Measurements from ENCODE around the gene TMEM132D. TPM values are rescaled to one million over a fixed set of nuclear protein-coding genes. Genes with fewer than 3 reads are reported as not detected.

Gene TMEM132D
- total and polyA plus RNA-seq, 2 of the 4 experiments (the other 2 are of a cell fraction): not detected

- no peak overlapping the region for H3K27ac ChIP-seq (ENCODE audit: insufficient read depth, low read length)
- no peak overlapping the region for H3K23ac ChIP-seq (ENCODE audit: low read depth, low read length)
- no peak overlapping the region for H2BK15ac ChIP-seq (ENCODE audit: low read depth, low read length)
- H4K8ac ChIP-seq (ENCODE audit: low read depth in 2 of 2, low read length in 2 of 2): no peak overlapping the region
- H3K9me3 ChIP-seq (ENCODE audit: control insufficient read depth, insufficient read depth, low read length): peaks cover 18% of the 10 kb centered on the region
- intact Hi-C loops (cut with micrococcal nuclease) (no loop called here), dilution Hi-C loops (cut with HindIII; ENCODE audit: low sequenced_read_pairs, unreplicated experiment) (no loop called here), in situ Hi-C loops (cut with MboI; ENCODE audit: low sequenced_read_pairs) (no loop called here)
- TF ChIP-seq MXI1 (IDR thresholded peaks at IDR 0.05; ENCODE audit: borderline replicate concordance, low read depth, low read length) (no peak), RCOR1 (IDR thresholded peaks at IDR 0.05; ENCODE audit: insufficient replicate concordance, low read length) (no peak), CEBPB (IDR thresholded peaks at IDR 0.05; ENCODE audit: low read depth, low read length) (no peak), MAFK (IDR thresholded peaks at IDR 0.05; ENCODE audit: low read depth, low read length) (no peak), BHLHE40 (IDR thresholded peaks at IDR 0.05; ENCODE audit: low read depth, low read length) (no peak), MAZ (IDR thresholded peaks at IDR 0.05; ENCODE audit: borderline replicate concordance, low read depth, low read length) (no peak), RAD21 (IDR thresholded peaks at IDR 0.05; ENCODE audit: low read length) (no peak), FOS (IDR thresholded peaks at IDR 0.05; ENCODE audit: low read depth, low read length) (no peak), SMC3 (IDR thresholded peaks at IDR 0.05; ENCODE audit: low read depth, low read length) (no peak), NFE2L2 (IDR thresholded peaks at IDR 0.05; ENCODE audit: low read depth, low read length) (no peak), POLR2A (IDR thresholded peaks at IDR 0.05; ENCODE audit: low read depth, low read length) (no peak), RFX5 (IDR thresholded peaks at IDR 0.05; ENCODE audit: low read depth, low read length) (no peak), CHD1 (IDR thresholded peaks at IDR 0.05; ENCODE audit: low read depth, low read length) (no peak)
- TF ChIP-seq, protein P1, sequence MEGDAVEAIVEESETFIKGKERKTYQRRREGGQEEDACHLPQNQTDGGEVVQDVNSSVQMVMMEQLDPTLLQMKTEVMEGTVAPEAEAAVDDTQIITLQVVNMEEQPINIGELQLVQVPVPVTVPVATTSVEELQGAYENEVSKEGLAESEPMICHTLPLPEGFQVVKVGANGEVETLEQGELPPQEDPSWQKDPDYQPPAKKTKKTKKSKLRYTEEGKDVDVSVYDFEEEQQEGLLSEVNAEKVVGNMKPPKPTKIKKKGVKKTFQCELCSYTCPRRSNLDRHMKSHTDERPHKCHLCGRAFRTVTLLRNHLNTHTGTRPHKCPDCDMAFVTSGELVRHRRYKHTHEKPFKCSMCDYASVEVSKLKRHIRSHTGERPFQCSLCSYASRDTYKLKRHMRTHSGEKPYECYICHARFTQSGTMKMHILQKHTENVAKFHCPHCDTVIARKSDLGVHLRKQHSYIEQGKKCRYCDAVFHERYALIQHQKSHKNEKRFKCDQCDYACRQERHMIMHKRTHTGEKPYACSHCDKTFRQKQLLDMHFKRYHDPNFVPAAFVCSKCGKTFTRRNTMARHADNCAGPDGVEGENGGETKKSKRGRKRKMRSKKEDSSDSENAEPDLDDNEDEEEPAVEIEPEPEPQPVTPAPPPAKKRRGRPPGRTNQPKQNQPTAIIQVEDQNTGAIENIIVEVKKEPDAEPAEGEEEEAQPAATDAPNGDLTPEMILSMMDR (conservative IDR thresholded peaks at IDR 0.05; ENCODE audit: low read depth, low read length): no peak
- TF ChIP-seq, protein P2, sequence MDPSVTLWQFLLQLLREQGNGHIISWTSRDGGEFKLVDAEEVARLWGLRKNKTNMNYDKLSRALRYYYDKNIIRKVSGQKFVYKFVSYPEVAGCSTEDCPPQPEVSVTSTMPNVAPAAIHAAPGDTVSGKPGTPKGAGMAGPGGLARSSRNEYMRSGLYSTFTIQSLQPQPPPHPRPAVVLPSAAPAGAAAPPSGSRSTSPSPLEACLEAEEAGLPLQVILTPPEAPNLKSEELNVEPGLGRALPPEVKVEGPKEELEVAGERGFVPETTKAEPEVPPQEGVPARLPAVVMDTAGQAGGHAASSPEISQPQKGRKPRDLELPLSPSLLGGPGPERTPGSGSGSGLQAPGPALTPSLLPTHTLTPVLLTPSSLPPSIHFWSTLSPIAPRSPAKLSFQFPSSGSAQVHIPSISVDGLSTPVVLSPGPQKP (IDR thresholded peaks at IDR 0.05; ENCODE audit: borderline replicate concordance, low read depth, low read length): no peak
- TF ChIP-seq, protein P3, sequence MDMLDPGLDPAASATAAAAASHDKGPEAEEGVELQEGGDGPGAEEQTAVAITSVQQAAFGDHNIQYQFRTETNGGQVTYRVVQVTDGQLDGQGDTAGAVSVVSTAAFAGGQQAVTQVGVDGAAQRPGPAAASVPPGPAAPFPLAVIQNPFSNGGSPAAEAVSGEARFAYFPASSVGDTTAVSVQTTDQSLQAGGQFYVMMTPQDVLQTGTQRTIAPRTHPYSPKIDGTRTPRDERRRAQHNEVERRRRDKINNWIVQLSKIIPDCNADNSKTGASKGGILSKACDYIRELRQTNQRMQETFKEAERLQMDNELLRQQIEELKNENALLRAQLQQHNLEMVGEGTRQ (IDR thresholded peaks at IDR 0.05; ENCODE audit: low read depth, low read length): no peak
- H2BK5ac ChIP-seq (ENCODE audit: low read depth, low read length, poor library complexity, severe bottlenecking): no peak overlapping the region
- no TSS peak for BruUV-seq (replicated peaks)
- no peaks in the 10 kb centered on the region for H3K27me3 ChIP-seq (ENCODE audit: control insufficient read depth, insufficient read depth, low read length)
- H3K9me1 ChIP-seq (ENCODE audit: insufficient read depth, low read length): no peaks in the 10 kb centered on the region
- no peak overlapping the region for H3K4ac ChIP-seq (ENCODE audit: low read depth, low read length)
- no peak overlapping the region for H2AK9ac ChIP-seq (replicated peaks; ENCODE audit: low read depth, low read length, poor library complexity)
- DNase-seq (no peak), ATAC-seq (ENCODE audit: low read depth) (no peak)
- POLR2A ChIA-PET (ENCODE audit: unreplicated experiment): no interaction called here
- no peak overlapping the region for H2BK20ac ChIP-seq (ENCODE audit: low read depth, low read length)
- no peaks in the 10 kb centered on the region for H4K20me1 ChIP-seq (ENCODE audit: insufficient read depth, low read length)
- H3K79me1 ChIP-seq (ENCODE audit: low read depth in 1 of 2, low read length in 2 of 2): no peaks in the 10 kb centered on the region
- no peak overlapping the region for H3K9ac ChIP-seq (ENCODE audit: low read depth, low read length)
- H3K18ac ChIP-seq (ENCODE audit: low read depth, low read length): no peak overlapping the region
- H2AFZ ChIP-seq (replicated peaks; ENCODE audit: low read length, poor library complexity): peak overlapping the region; percentile 23
- H4K91ac ChIP-seq (ENCODE audit: insufficient read depth, low read depth, low read length): no peak overlapping the region
- H3K56ac ChIP-seq (ENCODE audit: extremely low read depth, insufficient read depth, low read length): no peak overlapping the region
- no peaks in the 10 kb centered on the region for H3K36me3 ChIP-seq (ENCODE audit: control insufficient read depth, insufficient read depth, low read length)
- H3K4me2 ChIP-seq (ENCODE audit: low read depth, low read length): no peak overlapping the region
- no peak overlapping the region for H2BK120ac ChIP-seq (ENCODE audit: low read depth, low read length)
- CTCF ChIA-PET: no interaction called here
- WGBS, 2 experiments (ENCODE audit: extremely low coverage in 2 of 2, insufficient read length in 1 of 2): 60% methylated on average over 6 of the region's 9 CpGs; no CpG with 5 or more reads in 1 of the 2 experiments
- no peak overlapping the region for H3K14ac ChIP-seq (replicated peaks; ENCODE audit: low read depth, low read length)
- H3K4me3 ChIP-seq (ENCODE audit: insufficient read depth, low read depth, low read length): no peak overlapping the region
- no peak overlapping the region for H2AK5ac ChIP-seq (ENCODE audit: low read depth, low read length)
- H3K4me1 ChIP-seq (ENCODE audit: control insufficient read depth, insufficient read depth, low read length): no peaks in the 10 kb centered on the region
- H4K5ac ChIP-seq (ENCODE audit: low read depth, low read length): no peak overlapping the region
These were observed 537.2 kb downstream of the TMEM132D start for GRCh38 chr12:129366656-129367055.
